Measurements from ENCODE around the gene TRPM4. TPM values are rescaled to one million over a fixed set of nuclear protein-coding genes. Genes with fewer than 3 reads are reported as not detected.

TRPM4 gene
- total RNA-seq, 2 donors from 2014 or later: 15.8 to 28.0 TPM

DNA sequence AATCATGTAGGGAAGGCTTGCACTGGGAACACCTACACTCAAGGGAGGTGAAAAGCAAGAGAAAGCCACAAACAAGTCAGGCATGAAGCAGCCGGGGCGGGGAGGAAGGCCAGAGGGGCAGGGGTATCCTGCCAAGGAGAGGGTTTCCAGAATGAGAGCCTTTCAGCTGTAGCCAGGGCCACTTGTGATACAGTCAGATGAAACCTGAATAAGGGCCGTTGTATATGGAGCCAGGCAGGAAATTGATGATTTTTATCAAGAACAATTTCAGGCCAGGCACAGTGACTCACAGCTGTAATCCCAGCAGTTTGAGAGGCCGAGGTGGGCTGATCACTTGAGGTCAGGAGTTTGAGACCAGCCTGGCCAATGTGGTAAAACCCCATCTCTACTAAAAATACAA lies 4.4 kb downstream of the TRPM4 start:
- intact Hi-C loops (cut with DNase I): no loop called here
- TF ChIP-seq, protein P1, sequence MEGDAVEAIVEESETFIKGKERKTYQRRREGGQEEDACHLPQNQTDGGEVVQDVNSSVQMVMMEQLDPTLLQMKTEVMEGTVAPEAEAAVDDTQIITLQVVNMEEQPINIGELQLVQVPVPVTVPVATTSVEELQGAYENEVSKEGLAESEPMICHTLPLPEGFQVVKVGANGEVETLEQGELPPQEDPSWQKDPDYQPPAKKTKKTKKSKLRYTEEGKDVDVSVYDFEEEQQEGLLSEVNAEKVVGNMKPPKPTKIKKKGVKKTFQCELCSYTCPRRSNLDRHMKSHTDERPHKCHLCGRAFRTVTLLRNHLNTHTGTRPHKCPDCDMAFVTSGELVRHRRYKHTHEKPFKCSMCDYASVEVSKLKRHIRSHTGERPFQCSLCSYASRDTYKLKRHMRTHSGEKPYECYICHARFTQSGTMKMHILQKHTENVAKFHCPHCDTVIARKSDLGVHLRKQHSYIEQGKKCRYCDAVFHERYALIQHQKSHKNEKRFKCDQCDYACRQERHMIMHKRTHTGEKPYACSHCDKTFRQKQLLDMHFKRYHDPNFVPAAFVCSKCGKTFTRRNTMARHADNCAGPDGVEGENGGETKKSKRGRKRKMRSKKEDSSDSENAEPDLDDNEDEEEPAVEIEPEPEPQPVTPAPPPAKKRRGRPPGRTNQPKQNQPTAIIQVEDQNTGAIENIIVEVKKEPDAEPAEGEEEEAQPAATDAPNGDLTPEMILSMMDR (IDR thresholded peaks at IDR 0.05): no peak
- Histone ChIP-seq H3K27ac (no peak overlapping the region), H3K27me3 (no peaks in the 10 kb centered on the region), H3K4me1 (peaks cover 39% of the 10 kb centered on the region), H3K4me3 (no peak overlapping the region), H3K36me3 (replicated peaks in 1 of 2; ENCODE audit: insufficient read depth in 1 of 2, low read depth in 2 of 2) (no peaks in the 10 kb centered on the region), H3K9me3 (no peaks in the 10 kb centered on the region)
- DNase-seq: no peak
- 72 to 74% methylated on average over 4 of the region's 4 CpGs for WGBS, 2 donors
- ATAC-seq: no peak

DNA sequence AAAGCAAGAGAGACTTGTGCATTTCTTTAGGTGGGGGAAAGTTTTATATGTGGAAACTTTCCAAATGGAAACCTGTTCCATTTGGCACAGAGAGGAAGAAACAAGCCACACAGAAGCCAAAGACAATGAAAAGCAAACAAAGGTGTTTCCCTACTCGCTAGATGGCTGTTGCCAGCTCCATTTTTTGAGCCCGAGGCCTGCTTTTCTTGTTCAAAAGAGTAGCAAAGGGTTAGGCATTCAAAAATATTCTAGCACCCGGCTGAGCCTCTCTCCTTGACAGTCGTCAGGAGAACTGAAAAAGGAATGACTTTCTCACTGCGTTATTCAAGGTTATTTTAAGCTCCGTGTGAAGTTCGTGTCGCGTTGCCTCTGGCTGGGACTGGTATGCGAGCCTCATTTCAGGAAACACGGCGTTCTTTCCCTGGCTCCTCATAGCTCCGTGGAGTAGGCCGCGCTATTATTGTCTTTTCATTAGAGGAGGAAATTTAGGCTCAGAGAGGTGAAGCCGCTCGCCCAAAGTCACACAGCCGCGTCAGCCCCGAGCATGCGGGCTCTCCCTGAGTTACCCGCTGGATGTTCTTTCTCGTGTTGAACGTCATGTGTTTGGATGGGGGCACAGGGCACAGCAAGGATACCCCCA lies 7.6 kb downstream of the TRPM4 start:
- Histone ChIP-seq H3K4me1 (peaks cover 18% of the 10 kb centered on the region), H3K9me3 (no peaks in the 10 kb centered on the region), H3K27me3 (no peaks in the 10 kb centered on the region), H3K27ac (peak overlapping the region; percentile 66 to 78 (median 72)), H3K36me3 (replicated peaks in 1 of 2; ENCODE audit: insufficient read depth in 1 of 2, low read depth in 2 of 2) (no peaks in the 10 kb centered on the region), H3K4me3 (no peak overlapping the region)
- TF ChIP-seq, protein P1 (IDR thresholded peaks at IDR 0.05): no peak
- peak in 2 of 3 donors; percentile 19 to 20 for TF ChIP-seq POLR2A (IDR thresholded peaks at IDR 0.05)
- intact Hi-C loops (cut with DNase I): no loop called here
- DNase-seq: peak; percentile 38 to 53 (median 45)
- ATAC-seq: peak; percentile 77
- 47 to 50% methylated on average over 24 of the region's 24 CpGs for whole genome bisulfite sequencing, 2 donors

DNA sequence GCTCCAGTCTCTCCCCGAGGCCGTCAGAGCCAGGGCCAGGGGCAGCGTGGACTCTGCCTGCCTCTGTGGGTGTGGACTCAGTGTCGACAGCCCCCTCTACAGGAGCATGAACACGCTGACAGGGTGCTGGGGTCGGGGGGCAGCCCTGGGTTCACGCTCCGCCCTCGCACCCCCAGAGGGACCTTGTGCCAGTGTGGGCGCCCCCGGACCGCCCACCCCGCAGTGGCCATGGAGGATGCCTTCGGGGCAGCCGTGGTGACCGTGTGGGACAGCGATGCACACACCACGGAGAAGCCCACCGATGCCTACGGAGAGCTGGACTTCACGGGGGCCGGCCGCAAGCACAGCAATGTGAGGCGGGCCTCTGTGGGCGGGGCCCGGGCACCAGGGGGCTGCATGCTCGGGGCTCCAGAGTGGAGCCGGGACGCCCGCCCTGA lies 8.3 kb downstream of the TRPM4 start:
- Histone ChIP-seq H3K27me3 (no peaks in the 10 kb centered on the region), H3K4me3 (no peak overlapping the region), H3K4me1 (peaks cover 18% of the 10 kb centered on the region), H3K27ac (peak overlapping the region in 3 of 4 donors; percentile 66 to 78 (median 74)), H3K36me3 (replicated peaks in 1 of 2; ENCODE audit: insufficient read depth in 1 of 2, low read depth in 2 of 2) (no peaks in the 10 kb centered on the region), H3K9me3 (no peaks in the 10 kb centered on the region)
- 68 to 74% methylated on average over 6 to 21 of the region's 30 CpGs for WGBS, 2 donors
- DNase-seq (no peak), ATAC-seq (no peak)
- TF ChIP-seq POLR2A (IDR thresholded peaks at IDR 0.05): no peak
- TF ChIP-seq, protein P1 (IDR thresholded peaks at IDR 0.05): no peak
- intact Hi-C loops (cut with DNase I): no loop called here

DNA sequence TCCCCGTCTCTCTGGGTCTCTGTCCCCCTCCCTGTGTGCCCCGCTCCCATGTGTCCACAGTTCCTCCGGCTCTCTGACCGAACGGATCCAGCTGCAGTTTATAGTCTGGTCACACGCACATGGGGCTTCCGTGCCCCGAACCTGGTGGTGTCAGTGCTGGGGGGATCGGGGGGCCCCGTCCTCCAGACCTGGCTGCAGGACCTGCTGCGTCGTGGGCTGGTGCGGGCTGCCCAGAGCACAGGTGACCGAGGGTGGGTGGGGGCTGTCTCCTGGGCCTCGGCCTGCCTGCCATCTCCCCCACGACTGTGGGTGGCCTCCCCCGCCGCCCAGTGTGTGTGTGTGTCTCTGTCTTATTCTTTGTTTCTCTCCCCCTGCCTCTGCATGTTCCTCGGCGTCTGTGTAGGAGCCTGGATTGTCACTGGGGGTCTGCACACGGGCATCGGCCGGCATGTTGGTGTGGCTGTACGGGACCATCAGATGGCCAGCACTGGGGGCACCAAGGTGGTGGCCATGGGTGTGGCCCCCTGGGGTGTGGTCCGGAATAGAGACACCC lies 10.3 kb downstream of the TRPM4 start:
- no peak for ATAC-seq
- DNase-seq: no peak
- peaks cover 0 to 2% of the 10 kb centered on the region in 2 donors for H3K36me3 ChIP-seq (replicated peaks in 1 of 2; ENCODE audit: insufficient read depth in 1 of 2, low read depth in 2 of 2)
- peaks cover 18% of the 10 kb centered on the region for H3K4me1 ChIP-seq
- WGBS, 2 donors: 87 to 90% methylated on average over 11 to 24 of the region's 25 CpGs
- intact Hi-C loops (cut with DNase I): no loop called here
- H3K9me3 ChIP-seq: no peaks in the 10 kb centered on the region
- TF ChIP-seq POLR2A (IDR thresholded peaks at IDR 0.05): no peak
- TF ChIP-seq, protein P1 (IDR thresholded peaks at IDR 0.05): no peak
- H3K27me3 ChIP-seq: no peaks in the 10 kb centered on the region
- no peak overlapping the region for H3K27ac ChIP-seq
- no peak overlapping the region for H3K4me3 ChIP-seq

DNA sequence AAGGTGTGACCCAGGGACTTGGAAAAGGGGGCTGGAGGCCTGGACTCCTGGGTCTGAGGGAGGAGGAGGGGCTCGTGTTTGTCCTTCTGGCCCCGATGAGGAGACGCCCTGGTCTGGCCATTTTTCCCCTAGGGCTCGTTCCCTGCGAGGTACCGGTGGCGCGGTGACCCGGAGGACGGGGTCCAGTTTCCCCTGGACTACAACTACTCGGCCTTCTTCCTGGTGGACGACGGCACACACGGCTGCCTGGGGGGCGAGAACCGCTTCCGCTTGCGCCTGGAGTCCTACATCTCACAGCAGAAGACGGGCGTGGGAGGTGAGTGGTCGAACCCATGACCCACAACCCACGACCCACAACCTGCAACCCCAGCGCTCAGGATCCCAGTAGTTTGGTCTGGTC lies 10.8 kb downstream of the TRPM4 start:
- peaks cover 18% of the 10 kb centered on the region for H3K4me1 ChIP-seq
- DNase-seq (no peak), ATAC-seq (no peak)
- TF ChIP-seq, protein P1 (IDR thresholded peaks at IDR 0.05): no peak
- TF ChIP-seq POLR2A (IDR thresholded peaks at IDR 0.05): no peak
- WGBS, 2 donors: 96 to 100% methylated on average over 8 to 20 of the region's 23 CpGs
- H3K9me3 ChIP-seq: no peaks in the 10 kb centered on the region
- H3K4me3 ChIP-seq: no peak overlapping the region
- no peaks in the 10 kb centered on the region for H3K27me3 ChIP-seq
- intact Hi-C loops (cut with DNase I): no loop called here
- H3K27ac ChIP-seq: no peak overlapping the region
- H3K36me3 ChIP-seq (replicated peaks in 1 of 2; ENCODE audit: insufficient read depth in 1 of 2, low read depth in 2 of 2): peaks cover 0 to 2% of the 10 kb centered on the region in 2 donors

Measured in body of pancreas (tissue), 4 donors.